ENCODE measurements around the gene EPOP.

Gene EPOP

GRCh38 chr17:38687286-38687685 is 12.5 kb upstream of the EPOP start:
- no peak for TF ChIP-seq CTCF (IDR thresholded peaks at IDR 0.05; ENCODE audit: low read depth, low read length, missing control alignments)
- DNase-seq (ENCODE audit: extremely low read depth, low read depth) = no peak

GRCh38 chr17:38685491-38685890 is 10.7 kb upstream of the EPOP start:
- no peak for DNase-seq (ENCODE audit: extremely low read depth, low read depth)
- no peak for TF ChIP-seq CTCF (IDR thresholded peaks at IDR 0.05; ENCODE audit: low read depth, low read length, missing control alignments)
- no peak overlapping the region for H3K4me3 ChIP-seq (replicated peaks; ENCODE audit: low read depth, low read length)

More at GRCh38 chr17:38687286-38687685, 12.5 kb upstream of the EPOP start:
- no peak overlapping the region for H3K4me3 ChIP-seq (replicated peaks; ENCODE audit: low read depth, low read length)

DNA sequence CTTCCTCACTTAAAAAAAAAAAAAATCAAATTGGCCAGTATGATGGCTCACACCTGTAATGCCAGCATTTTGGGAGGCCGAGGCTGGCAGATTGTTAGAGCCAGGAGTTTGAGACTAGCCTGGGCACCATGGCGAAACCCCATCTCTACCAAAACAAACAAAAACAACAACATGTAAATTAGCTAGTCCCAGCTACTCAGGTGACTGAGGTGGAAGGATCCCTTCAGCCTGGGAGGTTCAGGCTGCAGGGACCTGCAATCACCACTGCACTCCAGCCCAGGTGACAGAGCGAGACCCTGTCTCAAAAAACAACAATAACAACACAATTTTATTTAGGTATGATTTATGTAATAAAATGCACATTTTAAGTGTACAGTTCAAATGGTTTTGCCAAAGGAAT is 6.3 kb upstream of the EPOP start:
- H3K4me3 ChIP-seq (replicated peaks; ENCODE audit: low read depth, low read length) = no peak overlapping the region
- no peak for DNase-seq (ENCODE audit: extremely low read depth, low read depth)
- no peak for TF ChIP-seq CTCF (IDR thresholded peaks at IDR 0.05; ENCODE audit: low read depth, low read length, missing control alignments)

- no peak for TF ChIP-seq CTCF (IDR thresholded peaks at IDR 0.05; ENCODE audit: low read depth, low read length, missing control alignments)
- H3K4me3 ChIP-seq (replicated peaks; ENCODE audit: low read depth, low read length) = no peak overlapping the region
- no peak for DNase-seq (ENCODE audit: extremely low read depth, low read depth)
These were observed 3.1 kb upstream of the EPOP start for GRCh38 chr17:38677819-38678218.

DNA sequence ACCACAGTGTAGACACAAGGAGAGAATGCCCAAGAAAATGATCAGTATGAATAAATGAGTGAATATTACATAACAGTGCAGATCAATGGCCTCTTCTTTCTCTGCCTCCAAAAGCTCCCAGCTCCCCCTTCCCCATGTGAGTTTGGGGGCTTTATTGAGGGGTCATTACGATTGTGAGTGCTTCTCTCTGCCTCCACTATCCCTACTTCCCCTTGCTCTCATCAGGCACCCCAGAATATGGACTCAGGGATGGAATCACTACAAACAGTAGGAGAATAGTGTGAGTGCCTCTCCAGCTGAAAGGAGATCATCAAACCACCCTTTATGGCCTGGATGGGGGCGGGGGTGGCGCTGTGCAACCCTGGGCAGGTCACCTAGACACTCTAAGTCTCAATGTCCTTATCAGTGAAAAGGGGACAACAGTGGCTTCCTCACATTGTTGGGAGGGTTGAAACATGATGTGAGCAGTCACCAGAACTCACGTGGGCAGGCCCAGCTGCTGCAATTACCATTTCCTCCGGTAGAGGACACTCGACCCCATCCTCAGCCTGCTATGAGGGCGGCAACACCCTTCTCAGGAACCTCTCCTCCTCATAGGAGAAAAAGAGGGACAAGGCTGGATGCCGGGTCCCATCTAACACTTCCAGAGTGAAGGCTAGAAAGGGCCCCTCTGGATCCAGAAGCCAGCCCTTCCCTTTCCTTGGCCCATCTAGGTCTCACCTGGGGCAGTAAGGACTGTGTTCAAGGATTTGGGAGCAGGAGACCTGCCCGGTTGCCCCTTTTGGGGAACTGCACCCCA is 2.1 kb upstream of the EPOP start:
- H3K4me3 ChIP-seq (replicated peaks; ENCODE audit: low read depth, low read length) = no peak overlapping the region
- peak; percentile 91 for TF ChIP-seq CTCF (IDR thresholded peaks at IDR 0.05; ENCODE audit: low read depth, low read length, missing control alignments)
- peak; percentile 68 for DNase-seq (ENCODE audit: extremely low read depth, low read depth)

DNA sequence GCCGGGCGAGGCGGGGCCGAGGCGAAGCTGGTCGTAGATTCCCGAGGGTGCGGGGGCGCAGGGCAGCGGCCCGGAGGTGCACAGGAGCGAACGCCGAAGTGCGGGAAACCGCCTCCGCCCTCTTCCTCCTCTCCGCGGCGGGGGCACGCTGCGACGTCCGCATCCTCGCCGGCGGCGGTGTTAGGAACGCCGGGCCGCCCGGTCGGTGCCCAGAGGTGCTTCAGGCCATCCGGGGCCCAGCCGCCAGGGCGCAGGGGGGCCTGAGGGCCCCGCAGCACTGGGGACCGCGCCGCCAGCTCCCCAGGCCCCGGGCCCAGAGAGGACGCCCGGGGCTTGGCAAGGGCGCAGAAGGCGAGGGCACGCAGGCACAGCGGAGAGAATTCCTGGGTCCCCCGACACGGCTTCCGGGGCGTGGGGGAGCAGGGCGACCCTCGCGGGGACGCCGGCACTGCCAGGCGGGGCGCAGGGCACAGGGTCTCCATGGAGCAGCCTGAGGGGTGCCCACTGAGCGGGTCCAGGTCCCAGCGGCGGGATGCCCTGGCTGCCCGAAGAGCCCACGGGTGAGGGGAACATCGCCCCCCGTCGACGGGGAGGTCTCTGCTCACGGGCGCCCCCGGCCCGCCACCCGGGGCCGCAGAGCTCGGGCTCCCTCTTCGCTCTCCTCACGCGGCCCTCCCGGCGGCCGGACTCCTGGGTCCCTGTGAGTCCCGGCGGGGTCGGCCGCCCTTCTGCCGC is 576 bp downstream of the EPOP start:
- DNase-seq (ENCODE audit: extremely low read depth, low read depth) = no peak
- no peak for TF ChIP-seq CTCF (IDR thresholded peaks at IDR 0.05; ENCODE audit: low read depth, low read length, missing control alignments)
- H3K4me3 ChIP-seq (replicated peaks; ENCODE audit: low read depth, low read length) = peak overlapping the region; percentile 58

All from HFF-Myc (cell line).